Measurements from ENCODE around the gene LHFPL2.
A peak's percentile ranks its signal among the peaks of the same experiment; 100 is the strongest.
"Not testable (repeated sequence)": the region's sequence is repeated elsewhere in the genome, so short reads cannot be mapped to it uniquely, and the experiment has no call there.

The LHFPL2 gene

GRCh38 chr5:78666975-78667374 is 18.4 kb upstream of the LHFPL2 start:
- DNase-seq (ENCODE audit: low read depth in 3 of 3): not testable (repeated sequence)

- no peak for DNase-seq (ENCODE audit: low read depth in 3 of 3)
Observed at GRCh38 chr5:78666041-78666444, 17.5 kb upstream of the LHFPL2 start.

- DNase-seq (ENCODE audit: low read depth in 3 of 3): no peak
Observed at GRCh38 chr5:78665534-78665933, 17.0 kb upstream of the LHFPL2 start.

- DNase-seq (ENCODE audit: low read depth in 3 of 3): no peak
Observed at GRCh38 chr5:78662323-78662722, 13.8 kb upstream of the LHFPL2 start.

- DNase-seq (ENCODE audit: low read depth in 3 of 3): no peak
Observed at GRCh38 chr5:78661691-78662090, 13.1 kb upstream of the LHFPL2 start.

GRCh38 chr5:78661044-78661443 is 12.5 kb upstream of the LHFPL2 start:
- DNase-seq (ENCODE audit: low read depth in 3 of 3): no peak

GRCh38 chr5:78660401-78660800 is 11.8 kb upstream of the LHFPL2 start:
- DNase-seq (ENCODE audit: low read depth in 3 of 3): no peak

- no peak for DNase-seq (ENCODE audit: low read depth in 3 of 3)
Observed at GRCh38 chr5:78659714-78660113, 11.1 kb upstream of the LHFPL2 start.

GRCh38 chr5:78659114-78659513 is 10.5 kb upstream of the LHFPL2 start:
- DNase-seq (ENCODE audit: low read depth in 3 of 3): no peak

- DNase-seq (ENCODE audit: low read depth in 3 of 3): no peak
Observed at GRCh38 chr5:78657201-78657600, 8.6 kb upstream of the LHFPL2 start.

GRCh38 chr5:78655746-78656290 is 7.2 kb upstream of the LHFPL2 start:
- DNase-seq (ENCODE audit: low read depth in 3 of 3): no peak

- DNase-seq (ENCODE audit: low read depth in 3 of 3): no peak
Observed at GRCh38 chr5:78654386-78654785, 5.8 kb upstream of the LHFPL2 start.

- DNase-seq (ENCODE audit: low read depth in 3 of 3): no peak
Observed at GRCh38 chr5:78653681-78654366, 5.3 kb upstream of the LHFPL2 start.

GRCh38 chr5:78653031-78653430 is 4.5 kb upstream of the LHFPL2 start:
- no peak for DNase-seq (ENCODE audit: low read depth in 3 of 3)

- no peak for DNase-seq (ENCODE audit: low read depth in 3 of 3)
Observed at GRCh38 chr5:78651468-78651867, 2.9 kb upstream of the LHFPL2 start.

- DNase-seq (ENCODE audit: low read depth in 3 of 3): no peak
Observed at GRCh38 chr5:78650531-78650930, 2.0 kb upstream of the LHFPL2 start.

GRCh38 chr5:78649861-78650496 is 1.4 kb upstream of the LHFPL2 start:
- no peak for DNase-seq (ENCODE audit: low read depth in 3 of 3)

- no peak for DNase-seq (ENCODE audit: low read depth in 3 of 3)
Observed at GRCh38 chr5:78649211-78649695, 681 bp upstream of the LHFPL2 start.

- DNase-seq (ENCODE audit: low read depth in 3 of 3): no peak
Observed at GRCh38 chr5:78647838-78648358, 674 bp downstream of the LHFPL2 start.

- DNase-seq (ENCODE audit: low read depth in 3 of 3): peak in 1 of 3 donors; percentile 7
Observed at GRCh38 chr5:78647351-78647818, 1.2 kb downstream of the LHFPL2 start.

GRCh38 chr5:78644741-78645300 is 3.8 kb downstream of the LHFPL2 start:
- no peak for DNase-seq (ENCODE audit: low read depth in 3 of 3)

GRCh38 chr5:78644129-78644528 is 4.4 kb downstream of the LHFPL2 start:
- DNase-seq (ENCODE audit: low read depth in 3 of 3): no peak

All from stimulated activated CD4-positive, alpha-beta T cell treated with anti-CD3 and anti-CD28 coated beads, TNF-alpha, amount 100 ng/mL, for 48 hours (primary cell).